Measurements from ENCODE around the gene EHD4.

EHD4 gene

GRCh38 chr15:41994772-41995475, 22.6 kb upstream of the EHD4 start:
- DNase-seq, result no peak

DNA sequence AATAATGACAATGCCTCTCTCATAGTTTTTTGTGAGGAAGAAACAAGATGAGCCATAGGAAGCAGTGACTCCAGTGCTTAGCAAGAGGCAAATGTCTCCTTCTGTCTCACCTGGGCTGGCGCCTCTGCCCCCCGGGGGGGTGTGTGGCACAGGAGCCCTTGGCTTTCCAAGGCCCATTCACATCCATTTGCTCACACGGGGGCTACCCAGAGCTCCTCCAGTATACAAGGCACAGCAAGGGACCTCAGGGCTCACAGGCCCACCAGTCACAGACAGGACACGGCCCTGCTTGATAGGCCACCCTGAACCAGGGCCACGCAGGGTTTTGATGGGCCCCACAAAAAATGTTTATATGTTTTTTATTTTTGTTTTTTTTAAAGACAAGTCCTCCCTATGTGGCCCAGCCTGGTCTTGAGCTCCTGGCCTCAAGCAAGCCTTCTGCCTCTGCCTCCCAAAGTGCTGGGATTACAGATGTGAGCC, 21.9 kb upstream of the EHD4 start:
- no peak for DNase-seq

DNA sequence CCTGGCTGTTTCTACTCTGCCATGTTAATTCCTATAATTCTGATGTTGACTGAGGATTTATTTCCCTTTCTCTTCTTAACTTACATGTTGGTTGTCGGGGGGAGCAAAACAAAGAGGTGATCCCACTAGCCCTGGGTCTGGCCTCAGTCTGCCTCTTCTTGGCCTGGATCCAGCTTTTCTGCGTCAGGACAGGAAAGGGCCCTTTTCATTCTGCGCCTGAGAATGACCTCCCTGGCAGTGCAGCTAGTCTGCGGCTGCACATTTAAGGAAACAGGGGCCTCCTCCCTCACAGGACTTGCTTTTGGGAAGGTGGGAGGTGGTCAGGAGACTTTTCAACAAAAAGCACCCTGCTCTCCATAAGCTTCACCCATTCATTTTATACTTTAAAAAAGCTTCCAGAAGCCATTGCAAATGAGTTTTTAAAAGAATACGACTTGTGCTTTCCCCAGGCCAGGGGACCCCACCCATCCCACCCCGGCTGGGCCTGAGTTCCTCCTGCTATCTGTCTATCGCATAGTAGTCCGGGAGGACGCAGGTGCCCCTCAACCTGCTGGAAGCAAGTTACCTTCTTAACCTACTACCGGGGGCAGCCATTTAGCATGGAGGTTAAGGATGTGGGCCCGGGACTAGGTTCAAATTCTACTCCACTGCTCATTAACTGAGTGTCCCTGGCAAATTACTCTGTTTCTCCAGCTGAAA, 21.3 kb upstream of the EHD4 start:
- no peak for DNase-seq

GRCh38 chr15:41992803-41993190, 20.4 kb upstream of the EHD4 start:
- no peak for DNase-seq

DNA sequence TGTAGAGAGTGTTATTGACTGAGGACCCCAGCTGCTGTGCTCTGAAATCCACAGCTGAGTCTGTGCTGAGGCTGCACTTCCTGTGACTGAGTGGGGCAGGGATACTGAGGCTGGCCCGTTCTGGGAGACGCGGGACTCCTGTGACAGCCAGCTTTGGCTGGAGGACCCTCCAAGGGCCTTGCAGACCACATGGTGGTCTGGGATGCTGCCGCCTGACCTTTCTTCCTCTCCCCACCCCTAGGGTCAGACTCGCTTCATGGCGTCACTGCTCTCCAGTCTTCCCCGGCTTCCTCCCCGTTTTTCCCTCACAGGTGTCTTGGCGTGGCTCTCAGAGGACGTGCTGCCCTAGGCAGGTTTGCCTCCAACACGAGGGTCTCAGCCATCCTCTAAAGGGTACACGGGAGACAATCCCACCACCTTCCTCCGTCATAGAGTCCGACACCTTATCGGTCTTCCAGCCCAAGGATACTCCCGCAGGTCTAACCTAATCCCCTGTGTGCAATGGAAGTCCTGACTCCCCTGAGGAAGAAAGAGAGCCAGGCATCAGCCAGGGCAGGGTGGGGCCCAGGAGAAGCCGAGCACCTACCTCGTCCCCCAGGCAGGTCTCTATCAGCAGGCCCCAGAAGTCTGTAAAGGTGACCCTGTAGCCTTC, 19.9 kb upstream of the EHD4 start:
- DNase-seq, result no peak

- DNase-seq, result no peak
Observed at GRCh38 chr15:41990691-41991090, 18.3 kb upstream of the EHD4 start.

DNA sequence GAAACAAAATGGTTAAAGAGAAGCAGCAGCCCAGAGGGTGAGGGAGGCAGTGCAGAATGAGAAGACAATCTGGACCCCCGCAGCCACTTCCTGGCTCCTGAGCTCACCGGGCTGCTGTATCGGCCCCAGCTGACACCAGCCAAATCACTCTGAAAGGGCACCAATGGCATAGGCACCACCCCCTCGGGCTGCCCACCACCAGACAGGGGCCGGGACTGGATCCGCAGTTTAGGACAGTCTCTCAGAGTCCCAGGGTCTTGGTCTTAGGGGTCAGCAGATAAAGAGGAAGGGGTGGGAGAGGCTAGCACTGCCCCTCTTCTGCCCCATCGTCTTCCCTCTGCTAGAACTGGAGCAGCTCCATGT, 17.9 kb upstream of the EHD4 start:
- DNase-seq, result no peak

DNA sequence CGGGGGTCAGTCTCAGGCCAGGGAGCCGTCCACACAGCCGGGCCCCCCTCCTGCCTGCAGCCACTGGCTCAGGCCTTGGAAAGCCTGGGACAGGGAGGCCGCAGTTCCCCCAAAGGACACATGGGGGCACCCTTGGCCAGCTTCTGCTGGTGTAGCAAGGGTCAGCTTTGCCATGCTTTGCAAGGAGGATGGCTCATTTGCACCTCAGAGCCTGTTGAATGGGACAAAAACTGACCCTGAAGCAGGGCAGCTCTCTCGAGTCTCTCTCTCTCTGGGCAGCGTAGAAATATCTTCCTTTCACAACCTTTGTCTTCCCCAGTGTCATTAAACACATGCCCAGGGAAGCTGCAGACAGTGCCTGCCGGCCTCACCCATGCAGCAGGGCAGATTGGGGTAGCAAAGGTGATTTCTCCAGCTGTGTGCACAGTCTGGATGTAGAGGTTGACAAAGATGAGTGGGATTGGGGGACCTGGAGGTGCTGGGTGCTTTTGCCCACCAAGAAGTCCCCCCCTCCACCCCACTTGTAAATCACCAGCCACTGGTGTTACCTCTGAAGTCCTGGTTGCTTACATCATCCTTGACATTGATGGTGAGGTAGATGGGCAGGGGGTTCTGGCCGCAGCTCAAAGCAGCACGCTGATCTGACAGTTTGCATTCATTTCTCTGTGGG, 17.4 kb upstream of the EHD4 start:
- no peak for DNase-seq

DNA sequence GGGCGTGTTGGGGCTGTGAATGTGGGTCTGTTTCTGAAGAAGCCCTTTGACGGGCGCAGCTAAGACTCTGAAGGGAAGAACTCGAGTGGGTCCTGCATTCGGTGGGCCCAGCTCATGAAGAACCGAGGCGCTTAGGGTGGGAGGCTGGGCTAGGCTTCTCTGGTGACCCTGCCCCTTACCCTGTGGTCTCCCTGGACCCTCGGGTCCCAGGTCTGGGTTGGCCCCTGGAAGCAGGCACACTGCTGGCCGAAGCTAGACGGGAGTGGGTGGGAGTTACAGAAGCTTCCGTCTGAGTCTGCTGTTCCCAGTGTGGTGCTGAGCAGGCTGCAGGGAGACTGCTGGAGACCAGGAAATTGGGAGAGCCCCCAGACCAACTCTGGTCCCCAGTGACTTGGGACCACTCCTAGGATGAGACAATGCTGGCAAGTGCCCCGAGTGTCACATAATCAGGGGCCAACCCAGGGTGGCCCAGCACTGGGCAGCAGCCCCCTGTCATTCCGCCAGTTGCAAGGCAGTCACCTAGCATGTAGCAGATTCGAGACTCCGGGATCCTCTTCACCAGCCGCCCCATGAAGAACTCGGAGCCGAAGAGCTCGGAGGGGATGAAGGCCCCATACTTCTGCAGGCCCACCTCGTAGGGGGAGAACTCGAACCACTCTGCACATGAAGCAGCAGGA, 16.7 kb upstream of the EHD4 start:
- DNase-seq, result no peak

DNA sequence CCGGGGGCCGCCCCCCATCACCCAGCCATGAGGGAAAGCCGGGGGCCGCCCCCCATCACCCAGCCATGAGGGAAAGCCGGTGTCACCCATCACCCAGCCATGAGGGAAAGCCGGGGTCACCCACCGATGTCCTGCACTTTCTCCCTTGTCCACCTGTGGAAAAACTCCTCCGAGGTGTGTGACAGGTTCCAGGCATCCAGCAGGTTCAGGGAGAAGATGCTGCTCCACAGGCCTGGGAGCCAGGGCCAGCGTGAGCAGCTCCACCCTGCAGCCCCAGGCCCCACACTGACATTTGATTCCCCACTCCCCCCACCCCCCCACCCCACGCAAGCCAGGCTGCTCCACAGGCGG, 15.5 kb upstream of the EHD4 start:
- DNase-seq, result no peak

GRCh38 chr15:41987246-41987924, 15.0 kb upstream of the EHD4 start:
- no peak for DNase-seq

- no peak for DNase-seq
Observed at GRCh38 chr15:41985236-41986160, 13.1 kb upstream of the EHD4 start.

- DNase-seq, result no peak
Observed at GRCh38 chr15:41984622-41985021, 12.3 kb upstream of the EHD4 start.

- no peak for DNase-seq
Observed at GRCh38 chr15:41983621-41984571, 11.5 kb upstream of the EHD4 start.

DNA sequence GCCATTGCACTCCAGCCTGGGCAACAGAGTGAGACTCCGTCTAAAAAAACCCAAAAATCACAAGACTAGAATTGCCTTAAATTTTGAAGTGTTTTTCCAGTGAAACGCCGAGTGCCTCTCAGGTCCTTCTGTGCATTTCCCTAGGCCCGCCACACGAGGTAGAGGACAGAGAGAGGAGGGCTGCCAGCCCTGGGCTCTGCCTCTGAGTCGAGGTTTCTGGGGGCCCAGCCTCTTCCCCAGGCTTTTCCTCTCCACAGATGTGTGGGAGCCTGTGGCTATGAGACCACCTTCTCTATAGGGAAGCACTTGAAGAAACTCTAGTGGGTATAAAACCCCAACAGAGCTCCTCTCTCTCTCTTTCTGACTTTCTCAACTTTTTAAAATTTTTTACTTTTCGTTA, 10.9 kb upstream of the EHD4 start:
- no peak for DNase-seq

DNA sequence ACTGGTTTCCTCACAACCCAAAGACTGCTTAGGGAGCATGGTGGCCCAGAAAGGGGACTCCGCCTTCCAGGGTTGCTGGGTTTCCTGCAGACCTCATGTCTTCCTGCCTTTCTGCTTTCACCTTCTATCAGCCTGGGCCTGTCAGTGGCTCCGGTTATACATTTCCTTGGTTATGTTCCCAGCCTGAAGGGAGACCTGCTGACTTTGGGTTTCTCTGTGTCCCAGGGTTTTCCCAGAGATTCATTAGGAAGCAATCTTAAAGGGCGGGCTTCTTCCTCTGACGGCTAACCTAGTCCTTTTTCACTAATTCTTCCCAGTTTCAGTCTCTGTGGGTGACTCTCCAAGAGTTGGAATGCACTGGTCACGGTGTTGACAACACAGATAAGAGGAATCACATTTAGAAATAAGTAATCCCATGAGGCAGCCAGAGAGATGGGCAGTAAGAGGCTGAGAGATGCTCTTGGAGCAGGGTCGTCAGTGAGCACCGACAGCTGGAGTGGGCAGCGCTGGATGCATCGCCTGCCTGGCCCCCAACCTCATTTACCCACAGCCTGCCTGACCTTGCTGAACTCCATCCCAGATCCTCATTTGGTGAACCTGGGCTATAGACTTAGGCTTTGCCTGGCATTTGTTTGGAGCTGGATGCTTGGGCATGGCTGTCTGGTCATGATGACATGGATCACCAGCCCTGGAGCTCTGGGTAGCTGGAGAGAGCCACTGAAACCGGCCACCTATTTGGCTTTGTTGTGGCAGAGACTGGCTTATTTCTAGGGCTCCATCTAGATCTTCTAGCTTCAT, 10.0 kb upstream of the EHD4 start:
- no peak for DNase-seq

GRCh38 chr15:41981371-41982132, 9.2 kb upstream of the EHD4 start:
- no peak for DNase-seq

- DNase-seq, result no peak
Observed at GRCh38 chr15:41980654-41981323, 8.4 kb upstream of the EHD4 start.
